Epithelial cell of esophagus (primary cell): ENCODE results near the gene AVPI1.

Experiments used
- DNase-seq: peaks from one replicate; pipeline ENCODE4 v3.0.0; 2010; ENCODE audit warnings: low read depth
- H3K4me3 ChIP-seq: 2 replicates; pipeline ENCODE4 v1.5.1; 2011; ENCODE audit warnings: mild to moderate bottlenecking, low read length, control low read depth
- TF ChIP-seq, protein P1 (sequence below): IDR thresholded peaks from 2 replicates; pipeline ENCODE4 v1.5.1; 2011; ENCODE audit warnings: low read depth, mild to moderate bottlenecking, low read length, control low read depth, inconsistent platforms; ENCODE audit not compliant: insufficient read depth; ENCODE audit errors: missing control alignments

AVPI1 gene

DNA sequence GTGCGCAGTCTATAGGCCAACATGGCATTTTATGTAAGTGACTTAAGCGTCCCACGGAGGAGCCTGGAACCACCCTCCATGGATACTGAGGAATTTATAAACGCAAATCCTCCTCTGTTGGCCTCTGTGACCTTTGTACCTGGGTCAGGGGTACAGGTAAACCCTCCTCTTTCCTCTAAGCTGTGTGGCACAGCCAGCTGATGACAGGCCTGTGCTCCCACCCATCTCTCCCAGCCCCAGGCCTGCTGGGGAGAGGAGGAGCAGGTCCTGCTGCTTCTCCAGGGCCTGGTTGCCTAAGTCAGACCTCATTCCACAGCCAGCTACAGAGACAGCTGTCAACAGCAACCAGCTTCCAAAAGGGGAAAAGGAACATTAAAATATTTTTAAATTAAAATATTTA, 5.0 kb downstream of the AVPI1 start:
- TF ChIP-seq, protein P1, sequence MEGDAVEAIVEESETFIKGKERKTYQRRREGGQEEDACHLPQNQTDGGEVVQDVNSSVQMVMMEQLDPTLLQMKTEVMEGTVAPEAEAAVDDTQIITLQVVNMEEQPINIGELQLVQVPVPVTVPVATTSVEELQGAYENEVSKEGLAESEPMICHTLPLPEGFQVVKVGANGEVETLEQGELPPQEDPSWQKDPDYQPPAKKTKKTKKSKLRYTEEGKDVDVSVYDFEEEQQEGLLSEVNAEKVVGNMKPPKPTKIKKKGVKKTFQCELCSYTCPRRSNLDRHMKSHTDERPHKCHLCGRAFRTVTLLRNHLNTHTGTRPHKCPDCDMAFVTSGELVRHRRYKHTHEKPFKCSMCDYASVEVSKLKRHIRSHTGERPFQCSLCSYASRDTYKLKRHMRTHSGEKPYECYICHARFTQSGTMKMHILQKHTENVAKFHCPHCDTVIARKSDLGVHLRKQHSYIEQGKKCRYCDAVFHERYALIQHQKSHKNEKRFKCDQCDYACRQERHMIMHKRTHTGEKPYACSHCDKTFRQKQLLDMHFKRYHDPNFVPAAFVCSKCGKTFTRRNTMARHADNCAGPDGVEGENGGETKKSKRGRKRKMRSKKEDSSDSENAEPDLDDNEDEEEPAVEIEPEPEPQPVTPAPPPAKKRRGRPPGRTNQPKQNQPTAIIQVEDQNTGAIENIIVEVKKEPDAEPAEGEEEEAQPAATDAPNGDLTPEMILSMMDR = no peak
- peak; percentile 55 for DNase-seq
- peak overlapping the region; percentile 10 for H3K4me3 ChIP-seq

DNA sequence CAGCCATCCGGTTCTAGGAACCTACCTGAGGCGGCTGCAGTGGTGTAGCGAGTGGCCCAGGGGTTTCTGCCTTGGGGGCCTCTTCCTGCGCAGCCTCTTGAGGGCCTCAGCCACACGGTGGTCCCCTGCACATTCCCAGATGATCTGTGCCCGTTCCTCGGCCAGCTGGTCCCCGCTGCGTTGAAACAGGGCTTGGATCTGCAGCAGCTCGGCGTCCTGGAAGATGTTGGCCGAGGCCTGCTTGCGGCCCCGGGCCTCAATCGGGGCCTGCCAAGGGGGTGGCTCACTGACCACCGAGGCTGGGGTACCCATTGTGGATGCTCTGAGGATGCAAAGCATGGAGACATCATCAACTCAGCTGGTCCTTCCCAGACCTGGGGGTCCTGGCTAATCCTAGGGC, 7.4 kb downstream of the AVPI1 start:
- TF ChIP-seq, protein P1 = no peak
- DNase-seq = no peak

DNA sequence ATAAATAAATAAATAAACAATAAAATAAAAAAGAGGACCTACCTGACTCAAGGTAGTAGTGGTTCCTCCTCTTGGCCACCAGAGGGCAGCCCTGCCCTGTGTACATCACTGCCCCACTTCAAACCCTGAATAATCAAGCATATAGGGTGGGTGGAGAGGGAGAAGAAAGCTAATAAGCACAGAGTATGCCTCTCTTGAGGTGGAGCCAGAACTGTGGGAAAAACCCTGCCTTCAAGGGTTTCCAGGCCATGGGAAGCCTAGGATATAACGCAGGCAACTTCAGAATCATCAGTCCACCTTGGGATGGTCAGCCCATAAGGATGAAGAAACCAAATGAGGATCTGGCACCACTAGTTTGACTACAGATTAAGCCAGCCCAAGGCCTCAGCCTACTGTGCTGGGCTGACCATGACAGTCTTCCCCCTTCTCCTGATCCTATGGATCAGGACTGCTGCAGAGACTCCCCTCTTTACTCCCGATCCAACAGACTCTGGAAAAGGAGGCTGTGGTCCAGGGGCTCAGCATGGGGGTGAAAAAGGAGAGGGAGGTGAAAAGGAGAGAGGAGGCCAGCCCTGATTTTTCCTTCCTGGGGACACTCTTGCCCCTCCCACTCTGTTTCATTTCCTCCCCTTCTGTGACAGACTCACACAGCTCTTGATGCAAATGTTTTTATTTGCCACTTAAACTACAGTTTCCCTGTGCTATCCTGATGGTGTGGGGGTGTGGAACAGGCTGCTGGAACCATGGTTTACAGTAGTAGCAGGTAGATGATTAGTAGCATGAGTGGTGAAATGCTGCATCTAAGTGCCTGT, 10.1 kb downstream of the AVPI1 start:
- peak; percentile 72 for DNase-seq
- H3K4me3 ChIP-seq = no peak overlapping the region
- TF ChIP-seq, protein P1 = peak; percentile 89

More for the DNA sequence above, 7.4 kb downstream of the AVPI1 start:
- no peak overlapping the region for H3K4me3 ChIP-seq

DNA sequence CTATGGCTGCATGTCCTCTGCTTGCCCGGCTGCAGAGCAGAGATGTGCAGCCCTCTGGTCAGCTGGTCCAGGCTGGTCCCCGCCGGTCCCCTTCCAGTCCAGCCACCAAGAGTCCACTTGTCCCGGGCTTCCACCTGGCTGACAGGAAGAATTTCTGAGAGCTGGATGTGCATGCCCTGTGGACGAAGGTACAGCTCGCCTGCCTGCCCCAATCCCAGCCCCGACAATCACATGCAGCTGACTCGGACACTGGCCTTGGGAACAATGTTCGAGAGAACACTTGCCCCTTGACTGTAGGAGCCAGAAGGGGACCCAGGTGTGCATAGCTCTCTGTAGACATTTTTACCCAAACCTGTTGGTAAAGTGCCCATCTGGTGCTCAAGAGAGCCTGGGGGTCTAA, 11.8 kb downstream of the AVPI1 start:
- DNase-seq = no peak
- TF ChIP-seq, protein P1 = no peak
- H3K4me3 ChIP-seq = no peak overlapping the region

DNA sequence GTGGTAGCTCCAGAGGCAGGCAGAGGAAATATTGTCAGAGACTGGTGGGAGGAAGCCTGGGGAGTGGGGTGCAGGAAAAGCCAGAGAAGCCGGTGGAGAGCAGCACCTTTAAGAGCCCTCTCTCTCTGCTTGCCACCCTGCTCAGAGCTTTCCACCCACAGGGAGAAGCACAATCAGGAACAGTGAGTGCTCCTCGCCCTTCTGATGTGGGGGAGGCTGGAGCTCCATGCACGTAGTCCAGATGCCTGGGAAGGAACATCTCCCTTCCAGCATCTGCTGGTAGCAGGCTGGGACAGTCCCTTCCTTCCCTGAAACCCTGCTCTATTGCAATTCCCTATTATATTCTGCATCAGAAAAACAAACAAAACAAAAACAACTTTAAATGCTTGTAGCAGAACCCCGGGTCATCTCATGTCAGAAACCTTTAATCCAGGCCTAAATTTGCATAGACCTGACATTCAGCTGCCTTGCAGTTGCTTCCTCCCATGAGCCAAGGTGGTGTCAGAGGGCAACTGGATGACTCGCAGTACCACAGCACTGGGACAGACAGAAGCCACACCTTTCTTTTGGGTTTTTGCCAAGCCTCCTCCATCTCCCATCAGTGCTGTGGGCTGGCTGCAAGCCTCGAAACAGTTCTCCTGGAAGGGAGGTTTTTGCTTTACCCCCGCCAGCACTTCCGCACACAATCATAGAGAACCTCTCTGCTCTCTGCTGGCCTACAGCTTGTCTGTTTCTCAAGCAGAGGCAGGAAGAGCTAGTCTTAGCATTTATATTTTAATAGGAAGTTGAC, 13.1 kb downstream of the AVPI1 start:
- H3K4me3 ChIP-seq = no peak overlapping the region
- DNase-seq = peak; percentile 57

DNA sequence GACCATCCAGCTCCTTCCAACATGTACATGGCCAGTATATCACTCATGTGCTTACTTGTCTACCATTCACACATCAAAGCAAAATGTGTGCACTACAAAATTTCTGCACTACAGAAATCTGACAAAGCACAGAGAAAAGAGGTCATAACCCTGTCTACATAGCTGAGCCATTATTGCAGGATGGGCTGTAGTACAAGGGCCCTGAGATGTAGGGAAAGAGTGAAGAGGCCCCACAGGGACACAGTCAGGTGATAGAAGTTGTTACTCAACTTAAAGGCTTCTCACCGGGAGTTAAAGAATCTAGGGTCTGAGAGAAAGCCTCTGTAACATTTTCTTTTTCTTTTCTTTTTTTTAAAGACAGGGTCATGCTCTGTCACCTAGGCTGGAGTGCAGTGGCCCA, 17.5 kb downstream of the AVPI1 start:
- no peak overlapping the region for H3K4me3 ChIP-seq
- TF ChIP-seq, protein P1 = no peak
- no peak for DNase-seq

More for the DNA sequence above, 13.1 kb downstream of the AVPI1 start:
- TF ChIP-seq, protein P1 = no peak

DNA sequence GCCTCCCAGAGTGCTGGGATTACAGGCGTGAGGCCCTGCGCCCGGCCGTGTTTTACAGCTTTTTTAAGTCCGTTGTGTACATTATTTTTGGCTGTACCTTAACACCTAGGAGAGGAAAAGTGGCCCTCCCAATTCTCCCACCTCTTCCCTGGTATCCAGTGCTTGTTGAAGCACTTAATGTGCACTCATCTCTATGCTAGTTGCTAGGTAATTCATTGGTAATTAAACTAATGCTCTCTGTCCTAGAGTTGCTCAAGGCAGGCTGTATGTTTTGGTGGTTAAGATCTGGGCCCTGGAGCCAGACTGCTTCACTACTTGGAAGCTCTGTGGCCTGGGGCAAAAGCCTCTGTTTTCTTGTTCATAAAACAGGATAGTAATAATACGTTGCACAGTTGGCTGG, 19.6 kb downstream of the AVPI1 start:
- DNase-seq = no peak
- no peak overlapping the region for H3K4me3 ChIP-seq
- TF ChIP-seq, protein P1 = no peak
